MM.1S (cell line): Measurements from ENCODE around the gene CHST3.

Experiments
- EZH2 ChIP-seq: fragments of 300-600 bp; sonication (generic); optimal IDR thresholded peaks from 2 replicates; pipeline ENCODE3; 2017; ENCODE audit warnings: low read depth, mild to moderate bottlenecking, antibody characterized with exemption, low read length, mixed read lengths
- TF ChIP-seq, protein P1 (sequence below): fragments of 300-600 bp; sonication (generic); IDR thresholded peaks from 2 replicates; pipeline ENCODE4 v1.5.1; 2016; ENCODE audit warnings: antibody characterized with exemption, low read length, mixed read lengths

DNA sequence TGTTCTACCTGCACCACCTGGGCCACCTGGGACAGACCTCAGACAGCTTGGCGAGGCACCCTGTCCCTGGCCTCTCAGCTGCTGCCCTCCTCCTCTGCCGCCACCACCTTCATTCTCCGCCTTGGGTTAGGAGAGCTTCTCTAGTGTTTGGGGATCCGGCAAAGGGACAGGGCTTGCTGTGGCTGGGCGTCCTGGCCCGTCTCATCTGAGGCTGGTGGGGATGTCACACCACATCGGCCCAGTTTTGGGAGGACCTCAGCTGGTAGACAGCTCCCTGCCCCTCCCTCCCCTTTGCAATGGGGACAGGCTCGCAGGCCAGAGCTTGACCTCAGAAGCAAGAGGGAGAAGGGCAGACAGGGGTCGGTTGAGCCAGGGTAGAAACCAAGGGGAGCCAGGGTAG lies 97.7 kb downstream of the CHST3 start:
- TF ChIP-seq, protein P1, sequence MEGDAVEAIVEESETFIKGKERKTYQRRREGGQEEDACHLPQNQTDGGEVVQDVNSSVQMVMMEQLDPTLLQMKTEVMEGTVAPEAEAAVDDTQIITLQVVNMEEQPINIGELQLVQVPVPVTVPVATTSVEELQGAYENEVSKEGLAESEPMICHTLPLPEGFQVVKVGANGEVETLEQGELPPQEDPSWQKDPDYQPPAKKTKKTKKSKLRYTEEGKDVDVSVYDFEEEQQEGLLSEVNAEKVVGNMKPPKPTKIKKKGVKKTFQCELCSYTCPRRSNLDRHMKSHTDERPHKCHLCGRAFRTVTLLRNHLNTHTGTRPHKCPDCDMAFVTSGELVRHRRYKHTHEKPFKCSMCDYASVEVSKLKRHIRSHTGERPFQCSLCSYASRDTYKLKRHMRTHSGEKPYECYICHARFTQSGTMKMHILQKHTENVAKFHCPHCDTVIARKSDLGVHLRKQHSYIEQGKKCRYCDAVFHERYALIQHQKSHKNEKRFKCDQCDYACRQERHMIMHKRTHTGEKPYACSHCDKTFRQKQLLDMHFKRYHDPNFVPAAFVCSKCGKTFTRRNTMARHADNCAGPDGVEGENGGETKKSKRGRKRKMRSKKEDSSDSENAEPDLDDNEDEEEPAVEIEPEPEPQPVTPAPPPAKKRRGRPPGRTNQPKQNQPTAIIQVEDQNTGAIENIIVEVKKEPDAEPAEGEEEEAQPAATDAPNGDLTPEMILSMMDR: no peak
- TF ChIP-seq EZH2: no peak
